H1 (cell line): ENCODE data around the gene SCN2A. TPM values are rescaled to one million over a fixed set of nuclear protein-coding genes. Genes with fewer than 3 reads are reported as not detected.
A peak's percentile ranks its signal among the peaks of the same experiment; 100 is the strongest.

Experiments used
- CTCF ChIA-PET: fragments of 300-600 bp; sonication (Branson Sonifier 250); formaldehyde crosslinking; loops from one replicate; lab custom pipeline; 2021; ENCODE audit not compliant: partially characterized antibody; lab: Charles Lee
- POLR2A ChIA-PET: fragments of 300-600 bp; sonication (Branson Sonifier 250); formaldehyde crosslinking; loops from one replicate; lab custom pipeline; 2021; ENCODE audit warnings: inconsistent platforms; ENCODE audit not compliant: partially characterized antibody; lab: Charles Lee
- DNase-seq, 2 experiments: peaks; one replicate each; pipeline versions ENCODE4 v3.0.0 to v3.0.0-alpha.2; 2010 to 2022; ENCODE audit warnings: low spot score in 2 of 2, low read depth in 1 of 2, mixed read lengths in 1 of 2
- FAIRE-seq: peaks from 2 replicates; lab custom pipeline; 2011; peaks lifted over from hg19 to GRCh38; lab: Jason Lieb, UNC
- H2AFZ ChIP-seq: 2 replicates; pipeline ENCODE4 v1.8.1; 2012; ENCODE audit warnings: low read length, inconsistent platforms
- H2AK5ac ChIP-seq: 2 replicates; pipeline ENCODE4 v1.6.1; 2013; ENCODE audit warnings: low read depth, low read length
- H2BK120ac ChIP-seq: replicated peaks from 2 replicates; pipeline ENCODE3; 2013; ENCODE audit warnings: low read depth, low read length, inconsistent platforms
- H2BK12ac ChIP-seq: 2 replicates; pipeline ENCODE4 v1.6.1; 2013; ENCODE audit warnings: low read depth, low read length
- H2BK15ac ChIP-seq: 2 replicates; pipeline ENCODE4 v1.6.1; 2013; ENCODE audit warnings: low read length
- H2BK20ac ChIP-seq: 2 replicates; pipeline ENCODE4 v1.6.1; 2013; ENCODE audit warnings: low read length
- H2BK5ac ChIP-seq: 2 replicates; pipeline ENCODE4 v1.6.1; 2013; ENCODE audit warnings: low read depth, low read length
- H3K14ac ChIP-seq: 2 replicates; pipeline ENCODE4 v1.6.1; 2013; ENCODE audit warnings: inconsistent platforms; ENCODE audit not compliant: insufficient read length
- H3K18ac ChIP-seq: 2 replicates; pipeline ENCODE4 v1.6.1; 2013; ENCODE audit warnings: low read length; ENCODE audit errors: extremely low read depth
- H3K23ac ChIP-seq: 2 replicates; pipeline ENCODE4 v1.6.1; 2013; ENCODE audit warnings: inconsistent platforms; ENCODE audit not compliant: insufficient read length
- H3K23me2 ChIP-seq: 2 replicates; pipeline ENCODE4 v1.6.1; 2013; ENCODE audit warnings: low read depth, low read length
- H3K27ac ChIP-seq: 2 replicates; pipeline ENCODE4 v1.6.1; 2011; ENCODE audit warnings: low read depth, low read length, inconsistent platforms
- H3K27me3 ChIP-seq, 4 experiments: replicated peaks in 1 of 4; 1 replicate in 1 of 4; 2 replicates in 3 of 4; pipeline versions ENCODE4 v1.6.1 to v1.8.1; 2011 to 2013; ENCODE audit warnings: low read length in 3 of 4, mild to moderate bottlenecking in 3 of 4, inconsistent platforms in 2 of 4, mixed read lengths in 2 of 4, moderate library complexity in 1 of 4; ENCODE audit not compliant: control insufficient read depth in 3 of 4, insufficient read depth in 3 of 4; ENCODE audit errors: extremely low read depth in 1 of 4
- H3K36me3 ChIP-seq, 4 experiments: 2 replicates each; pipeline versions ENCODE4 v1.6.1 to v1.8.1; 2011 to 2013; ENCODE audit warnings: mild to moderate bottlenecking in 4 of 4, low read length in 3 of 4, moderate library complexity in 2 of 4, control low read depth in 1 of 4, inconsistent platforms in 1 of 4; ENCODE audit not compliant: insufficient read depth in 4 of 4, control insufficient read depth in 2 of 4
- H3K4ac ChIP-seq: replicated peaks from 2 replicates; pipeline ENCODE3; 2013; ENCODE audit warnings: low read length, low read depth, mixed read lengths, inconsistent platforms; ENCODE audit not compliant: insufficient read length
- H3K4me1 ChIP-seq, 4 experiments: replicated peaks in 1 of 4; 1 replicate in 1 of 4; 2 replicates in 3 of 4; pipeline versions ENCODE4 v1.6.1 to v1.8.1; 2011 to 2013; ENCODE audit warnings: low read length in 3 of 4, inconsistent platforms in 2 of 4, mixed read lengths in 1 of 4; ENCODE audit not compliant: insufficient read depth in 4 of 4, control insufficient read depth in 3 of 4
- H3K4me2 ChIP-seq, 2 experiments: 2 replicates each; pipeline versions ENCODE4 v1.6.1 to v1.8.1; 2011 to 2013; ENCODE audit warnings: low read depth in 2 of 2, low read length in 2 of 2, control low read depth in 1 of 2, inconsistent platforms in 1 of 2, mild to moderate bottlenecking in 1 of 2; ENCODE audit not compliant: insufficient read depth in 1 of 2
- H3K4me3 ChIP-seq, 4 experiments: fragments of 200-600, 300-600 bp in 1 of 4; sonication (generic), shearing (Covaris generic), sonication (Bioruptor Twin) in 1 of 4; 2 replicates each; pipeline versions ENCODE4 v1.5.1 to v1.8.1; 2011 to 2016; ENCODE audit warnings: low read length in 4 of 4, low read depth in 3 of 4, control low read depth in 2 of 4, inconsistent platforms in 2 of 4, mild to moderate bottlenecking in 2 of 4, mixed read lengths in 1 of 4, moderate library complexity in 1 of 4; ENCODE audit not compliant: insufficient read depth in 2 of 4; ENCODE audit errors: extremely low read depth in 1 of 4
- H3K56ac ChIP-seq: replicated peaks from 2 replicates; pipeline ENCODE3; 2013; ENCODE audit warnings: low read depth, mild to moderate bottlenecking, mixed read lengths, low read length, inconsistent platforms; ENCODE audit not compliant: insufficient read length
- H3K79me1 ChIP-seq: 2 replicates; pipeline ENCODE4 v1.6.1; 2013; ENCODE audit warnings: low read depth, low read length, control low read depth
- H3K79me2 ChIP-seq, 2 experiments: 2 replicates each; pipeline versions ENCODE4 v1.6.1 to v1.8.1; 2012 to 2013; ENCODE audit warnings: low read length in 2 of 2, mild to moderate bottlenecking in 2 of 2, inconsistent platforms in 1 of 2; ENCODE audit not compliant: insufficient read depth in 2 of 2, control insufficient read depth in 1 of 2
- H3K9ac ChIP-seq, 4 experiments: replicated peaks in 1 of 4; 1 replicate in 1 of 4; 2 replicates in 3 of 4; pipeline versions ENCODE4 v1.6.1 to v1.8.1; 2011 to 2013; ENCODE audit warnings: low read depth in 3 of 4, low read length in 3 of 4, control low read depth in 2 of 4, mild to moderate bottlenecking in 2 of 4, moderate library complexity in 2 of 4, inconsistent platforms in 1 of 4; ENCODE audit errors: extremely low read depth in 1 of 4
- H3K9me3 ChIP-seq, 2 experiments: 2 replicates each; pipeline versions ENCODE4 v1.6.1 to v1.8.1; 2012 to 2013; ENCODE audit warnings: mild to moderate bottlenecking in 2 of 2, moderate library complexity in 2 of 2, control low read depth in 1 of 2, inconsistent platforms in 1 of 2, low read depth in 1 of 2, low read length in 1 of 2, mixed read lengths in 1 of 2; ENCODE audit not compliant: insufficient read depth in 2 of 2
- H4K20me1 ChIP-seq, 2 experiments: replicated peaks in 1 of 2; 2 replicates each; pipeline versions ENCODE3 to v1.8.1; 2011 to 2013; ENCODE audit warnings: inconsistent platforms in 2 of 2, low read length in 2 of 2, mild to moderate bottlenecking in 1 of 2; ENCODE audit not compliant: insufficient read depth in 2 of 2, control insufficient read depth in 1 of 2
- H4K5ac ChIP-seq: 2 replicates; pipeline ENCODE4 v1.6.1; 2013; ENCODE audit warnings: low read length, low read depth, mixed read lengths, inconsistent platforms; ENCODE audit not compliant: insufficient read length
- H4K8ac ChIP-seq: 2 replicates; pipeline ENCODE4 v1.8.0; 2013; ENCODE audit warnings: mild to moderate bottlenecking, moderate library complexity, low read length, inconsistent platforms; ENCODE audit not compliant: insufficient read depth; ENCODE audit errors: extremely low read depth
- H4K91ac ChIP-seq: replicated peaks from 2 replicates; pipeline ENCODE3; 2013; ENCODE audit warnings: low read length, mixed read lengths, inconsistent platforms; ENCODE audit not compliant: insufficient read length
- CTBP2 ChIP-seq: IDR thresholded peaks from 2 replicates; pipeline ENCODE4 v1.7.0; 2011; ENCODE audit warnings: borderline replicate concordance, mild to moderate bottlenecking, moderate library complexity, mixed read lengths, low read length; ENCODE audit not compliant: insufficient read depth, insufficient read length
- FOSL1 ChIP-seq: IDR thresholded peaks from 2 replicates; pipeline ENCODE4 v1.6.1; 2011; ENCODE audit warnings: mild to moderate bottlenecking, low read depth, low read length, moderate library complexity; ENCODE audit not compliant: insufficient read depth
- GTF2F1 ChIP-seq: IDR thresholded peaks from 2 replicates; pipeline ENCODE4 v1.6.1; 2012; ENCODE audit warnings: low read depth, low read length, improper control_type of control experiment, borderline replicate concordance
- HDAC2 ChIP-seq, 2 experiments: fragments of 300-600 bp in 1 of 2; sonication (generic) in 1 of 2; IDR thresholded peaks; 2 replicates each; pipeline ENCODE4 v1.6.1; 2011 to 2012; ENCODE audit warnings: low read depth in 2 of 2, low read length in 2 of 2, mild to moderate bottlenecking in 2 of 2, moderate library complexity in 2 of 2, borderline replicate concordance in 1 of 2, inconsistent platforms in 1 of 2
- JUND ChIP-seq: IDR thresholded peaks from 2 replicates; pipeline ENCODE4 v1.6.1; 2011; ENCODE audit warnings: mild to moderate bottlenecking, improper control_type of control experiment, low read length
- POLR2A ChIP-seq, 2 experiments: IDR thresholded peaks; 1 replicate in 1 of 2; 2 replicates in 1 of 2; pipeline ENCODE4 v1.6.1; 2011; ENCODE audit warnings: low read depth in 2 of 2, low read length in 2 of 2, mild to moderate bottlenecking in 2 of 2; ENCODE audit errors: control extremely low read depth in 1 of 2
- SIRT6 ChIP-seq: IDR thresholded peaks from one replicate; pipeline ENCODE4 v1.7.1; 2012; ENCODE audit warnings: low read length, inconsistent platforms
- SIX5 ChIP-seq: IDR thresholded peaks from 2 replicates; pipeline ENCODE4 v1.6.1; 2011; ENCODE audit warnings: mild to moderate bottlenecking, low read depth, low read length
- SUZ12 ChIP-seq: fragments of 200-600 bp; sonication (generic); IDR thresholded peaks from 2 replicates; pipeline ENCODE4 v1.6.1; 2012; ENCODE audit warnings: mild to moderate bottlenecking, inconsistent platforms, low read length, moderate library complexity, mixed read lengths
- TAF1 ChIP-seq: IDR thresholded peaks from 2 replicates; pipeline ENCODE4 v1.6.1; 2011; ENCODE audit warnings: mild to moderate bottlenecking, low read depth, low read length
- TAF7 ChIP-seq: optimal IDR thresholded peaks from 2 replicates; pipeline ENCODE3; 2011; ENCODE audit warnings: low read depth, mild to moderate bottlenecking, inconsistent platforms, low read length, moderate library complexity, borderline replicate concordance
- TCF12 ChIP-seq: IDR thresholded peaks from 2 replicates; pipeline ENCODE4 v1.6.1; 2011; ENCODE audit warnings: low read depth, mild to moderate bottlenecking, low read length
- TEAD4 ChIP-seq: IDR thresholded peaks from 2 replicates; pipeline ENCODE4 v1.6.1; 2012; ENCODE audit warnings: low read depth, low read length, inconsistent platforms, mixed read lengths
- WGBS, 2 experiments: shearing (Covaris generic) in 1 of 2; methylation state at CpG; one replicate each; pipeline versions ENCODE4 v1.1.6 to v1.1.7; 2013 to 2015; ENCODE audit warnings: low lambda C conversion rate in 2 of 2, mixed read lengths in 2 of 2, inconsistent platforms in 1 of 2, low coverage in 1 of 2, missing lambda C conversion rate in 1 of 2; ENCODE audit not compliant: insufficient replicate concordance in 2 of 2, insufficient coverage in 1 of 2, insufficient read length in 1 of 2; ENCODE audit errors: extremely low coverage in 1 of 2, missing lambda C conversion rate in 1 of 2; 5-methylcytosine and 5-hydroxymethylcytosine counted together
- polyA plus RNA-seq, 7 experiments: library from polyadenylated mRNA; depleted of rRNA in 3 of 7; stranded (reverse) in 5 of 7; unstranded in 2 of 7; fragments of >200 nt in 5 of 7; fragments of 200-250 nt in 2 of 7; gene quantifications; 1 replicate in 5 of 7; 2 replicates in 1 of 7; 4 replicates in 1 of 7; pipeline versions ENCODE4 v1.2.1 to v1.2.3, GENCODE V29; 2011 to 2013; ENCODE audit warnings: missing spikeins in 2 of 7, mixed read lengths in 2 of 7
- total RNA-seq: library from RNA; stranded (reverse); fragmentation: NEBNext Ultra II Directional; extraction: Animal tissue kit (Norgen Biotek cat#: 25700); gene quantifications from 2 replicates; pipeline ENCODE4 v1.2.1, GENCODE V29; 2021

The SCN2A gene
- total and polyA plus RNA-seq, 2 of the 8 experiments (the other 6 are each of a cell fraction or from before 2014, with no cell fraction given), result 0.18 to 1.1 TPM

- Histone ChIP-seq H3K9ac (no peak overlapping the region), H3K23me2 (no peaks in the 10 kb centered on the region), H4K8ac (no peak overlapping the region), H4K20me1 (no peaks in the 10 kb centered on the region), H3K79me2 (no peaks in the 10 kb centered on the region), H2BK20ac (no peak overlapping the region), H3K23ac (no peak overlapping the region), H3K79me1 (no peaks in the 10 kb centered on the region), H2AK5ac (no peak overlapping the region), H3K14ac (no peak overlapping the region), H3K9me3 (no peaks in the 10 kb centered on the region), H2AFZ (peak overlapping the region; percentile 10; the same call in 1 of the 2 replicates), H3K27ac (no peak overlapping the region), H2BK12ac (no peak overlapping the region), H2BK15ac (no peak overlapping the region), H4K91ac (no peak overlapping the region), H3K4me2 (no peak overlapping the region), H3K4ac (no peak overlapping the region), H3K36me3 (no peaks in the 10 kb centered on the region), H3K56ac (no peak overlapping the region), H3K4me3 (no peak overlapping the region), H3K18ac (no peak overlapping the region), H3K27me3 (no peaks in the 10 kb centered on the region)
- ChIA-PET CTCF (interaction anchor here (1.0 to 1.2 kb wide), 2 partner anchors 35 to 71 kb away, joined by 3 to 5 read pairs; partner anchors contain the start of genes SCN2A and SCN3A), POLR2A (no interaction called here)
- DNase-seq (no peak), FAIRE-seq (no peak)
- 88% methylated on average over 5 of the region's 5 CpGs; no CpG with 5 or more reads in 1 of the 2 experiments for WGBS, 2 experiments
- TF ChIP-seq SIX5, result no peak
- no peak for TF ChIP-seq FOSL1
- TF ChIP-seq JUND, result no peak
- no peak for TF ChIP-seq TAF1
- no peak for TF ChIP-seq HDAC2 (IDR thresholded peaks at IDR 0.05; ENCODE audit: borderline replicate concordance in 1 of 2, low read depth in 2 of 2, low read length in 2 of 2)
- TF ChIP-seq CTBP2, result no peak
- TF ChIP-seq TCF12, result no peak
- TF ChIP-seq SUZ12, result no peak
- TF ChIP-seq GTF2F1, result no peak
- TF ChIP-seq TEAD4, result no peak
- no peak for TF ChIP-seq SIRT6
- no peak for TF ChIP-seq TAF7
- no peak for TF ChIP-seq POLR2A (IDR thresholded peaks at IDR 0.05; ENCODE audit: control extremely low read depth in 1 of 2, low read depth in 2 of 2, low read length in 2 of 2)
- TF ChIP-seq, all 59 proteins: peak for 0
- no peak overlapping the region for H4K5ac ChIP-seq
- no peak overlapping the region for H2BK5ac ChIP-seq
- no peaks in the 10 kb centered on the region for H3K4me1 ChIP-seq
- no peak overlapping the region for H2BK120ac ChIP-seq
Observed at GRCh38 chr2:165274698-165275097, 35.5 kb downstream of the SCN2A start.
